GM12878 (cell line): ENCODE data around the gene SEPTIN11. TPM values are rescaled to one million over a fixed set of nuclear protein-coding genes. Genes with fewer than 3 reads are reported as not detected.

Experiments used
- ATAC-seq: fragments of 200-7000 bp; cut with Tn5 transposase; 3 replicates; pipeline ENCODE4 v1.9.1; 2020; ENCODE audit warnings: mild to moderate bottlenecking, moderate library complexity
- BruUV-seq: library from RNA; stranded (reverse); fragments of 400-500 nt; replicated peaks from 2 replicates; lab custom pipeline; 2021; lab: Mats Ljungman, UMichigan
- CTCF ChIA-PET: fragments of 300-600 bp; sonication (Branson Sonifier 250); formaldehyde crosslinking; extraction: SDS; loops from one replicate; lab custom pipeline; 2021; ENCODE audit warnings: inconsistent platforms; lab: Yijun Ruan, JAX
- POLR2A ChIA-PET: fragments of 350-600 bp; formaldehyde crosslinking; extraction: SDS; loops from one replicate; lab custom pipeline; 2021; ENCODE audit warnings: inconsistent platforms; lab: Charles Lee
- RAD21 ChIA-PET: fragments of 300-600 bp; sonication (Branson Sonifier 250); formaldehyde crosslinking; loops from one replicate; lab custom pipeline; 2023; ENCODE audit warnings: antibody characterized with exemption; ENCODE audit not compliant: unreplicated experiment; lab: Charles Lee
- SMC1A ChIA-PET: fragments of 300-600 bp; sonication (Branson Sonifier 250); formaldehyde crosslinking; loops from one replicate; lab custom pipeline; 2023; ENCODE audit not compliant: unreplicated experiment, uncharacterized antibody; lab: Charles Lee
- DNase-seq: peaks from one replicate; pipeline ENCODE4 v3.0.0-alpha.2; 2011; ENCODE audit warnings: low read depth, low spot score
- FAIRE-seq: peaks from 3 replicates; lab custom pipeline; 2011; peaks lifted over from hg19 to GRCh38; lab: Jason Lieb, UNC
- H2AFZ ChIP-seq: 2 replicates; pipeline ENCODE4 v1.6.0; 2011; ENCODE audit warnings: low read depth, low read length, control low read depth; ENCODE audit not compliant: control insufficient read depth
- H3K27ac ChIP-seq: 2 replicates; pipeline ENCODE4 v1.5.1; 2011; ENCODE audit warnings: control low read depth; ENCODE audit not compliant: control insufficient read depth, insufficient read depth
- H3K27me3 ChIP-seq, 2 experiments: replicated peaks in 1 of 2; 2 replicates each; pipeline versions ENCODE4 v1.6.0 to v1.6.1; 2011; ENCODE audit warnings: low read length in 1 of 2; ENCODE audit not compliant: control insufficient read depth in 2 of 2, insufficient read depth in 2 of 2
- H3K36me3 ChIP-seq, 2 experiments: 2 replicates each; pipeline ENCODE4 v1.5.1; 2011; ENCODE audit warnings: low read length in 1 of 2; ENCODE audit not compliant: control insufficient read depth in 2 of 2, insufficient read depth in 2 of 2
- H3K4me1 ChIP-seq: 2 replicates; pipeline ENCODE4 v1.6.1; 2011; ENCODE audit warnings: mild to moderate bottlenecking, low read length, moderate library complexity, mixed read lengths; ENCODE audit not compliant: control insufficient read depth, insufficient read depth
- H3K4me2 ChIP-seq: 2 replicates; pipeline ENCODE4 v1.6.0; 2011; ENCODE audit warnings: control low read depth; ENCODE audit not compliant: control insufficient read depth, insufficient read depth
- H3K4me3 ChIP-seq: fragments of 200-600 bp; sonication (generic); 2 replicates; pipeline ENCODE4 v1.5.1; 2016
- H3K79me2 ChIP-seq: 2 replicates; pipeline ENCODE4 v1.6.0; 2011; ENCODE audit warnings: low read length; ENCODE audit not compliant: control insufficient read depth, insufficient read depth
- H3K9ac ChIP-seq: 2 replicates; pipeline ENCODE4 v1.8.0; 2011; ENCODE audit warnings: low read length, control low read depth, mixed read lengths; ENCODE audit not compliant: control insufficient read depth, insufficient read depth
- H3K9me3 ChIP-seq: replicated peaks from 3 replicates; pipeline ENCODE4 v1.5.1; 2011; ENCODE audit warnings: mild to moderate bottlenecking, low read length; ENCODE audit not compliant: control insufficient read depth, insufficient read depth
- H4K20me1 ChIP-seq: 2 replicates; pipeline ENCODE4 v1.6.0; 2011; ENCODE audit not compliant: control insufficient read depth, insufficient read depth
- CBX5 ChIP-seq: sonication (generic); IDR thresholded peaks from 2 replicates; pipeline ENCODE4 v1.6.1; 2016; ENCODE audit warnings: low read depth, moderate library complexity, mild to moderate bottlenecking, inconsistent platforms
- E2F4 ChIP-seq: IDR thresholded peaks from 2 replicates; pipeline ENCODE4 v1.6.1; 2012; ENCODE audit warnings: low read depth, low read length, improper control_type of control experiment
- GABPA ChIP-seq: IDR thresholded peaks from 2 replicates; pipeline ENCODE4 v1.6.1; 2014; ENCODE audit warnings: antibody characterized with exemption, low read depth, mild to moderate bottlenecking, inconsistent platforms
- GATAD2B ChIP-seq: fragments of 450-650 bp; conservative IDR thresholded peaks from 2 replicates; pipeline ENCODE4 v1.6.1; 2017; ENCODE audit warnings: low read depth, mild to moderate bottlenecking, moderate library complexity
- NR2F1 ChIP-seq: fragments of 450-650 bp; conservative IDR thresholded peaks from 2 replicates; pipeline ENCODE4 v1.6.1; 2017; ENCODE audit warnings: mild to moderate bottlenecking
- PAX8 ChIP-seq: fragments of 450-650 bp; IDR thresholded peaks from 2 replicates; pipeline ENCODE4 v1.6.1; 2017; ENCODE audit warnings: mild to moderate bottlenecking, moderate library complexity
- RCOR1 ChIP-seq: conservative IDR thresholded peaks from 2 replicates; pipeline ENCODE4 v1.6.1; 2012; ENCODE audit warnings: low read depth, low read length, improper control_type of control experiment
- RUNX3 ChIP-seq: IDR thresholded peaks from 2 replicates; pipeline ENCODE4 v1.6.1; 2012; ENCODE audit warnings: low read length, inconsistent platforms
- SIN3A ChIP-seq: IDR thresholded peaks from 2 replicates; pipeline ENCODE4 v1.6.1; 2012; ENCODE audit warnings: low read depth, low read length, improper control_type of control experiment
- SUZ12 ChIP-seq: fragments of 200-600 bp; sonication (generic); IDR thresholded peaks from one replicate; pipeline ENCODE4 v1.6.1; 2018; ENCODE audit warnings: antibody characterized with exemption, mild to moderate bottlenecking; ENCODE audit not compliant: unreplicated experiment
- ZNF24 ChIP-seq: fragments of 450-650 bp; IDR thresholded peaks from 2 replicates; pipeline ENCODE4 v1.6.1; 2017; ENCODE audit warnings: antibody characterized with exemption, mild to moderate bottlenecking
- WGBS: methylation state at CpG from one replicate; pipeline ENCODE4 v1.1.6; 2016; ENCODE audit warnings: low lambda C conversion rate; ENCODE audit not compliant: insufficient replicate concordance, insufficient coverage; ENCODE audit errors: missing lambda C conversion rate; 5-methylcytosine and 5-hydroxymethylcytosine counted together
- in situ Hi-C: fragments of 300-500 bp; cut with MboI; formaldehyde crosslinking; loops from 9 replicates; pipeline ENCODE4 v1.14.3; 2018; ENCODE audit warnings: mixed read lengths
- intact Hi-C: fragments of 100-400 bp; cut with micrococcal nuclease; formaldehyde crosslinking; loops from one replicate; pipeline ENCODE4 v1.14.2; 2022; ENCODE audit not compliant: unreplicated experiment
- polyA plus RNA-seq, 11 experiments: library from polyadenylated mRNA; depleted of rRNA in 4 of 11; unstranded in 6 of 11; stranded (reverse) in 5 of 11; fragments of >200 nt; fragmentation: Nextera tagmentation in 4 of 11; fragmentation: Illumina TruSeq in 1 of 11; extraction: Ambion mirVana in 4 of 11; extraction: Trizol in 1 of 11; gene quantifications; 1 replicate in 1 of 11; 2 replicates in 10 of 11; pipeline versions ENCODE4 v1.2.1 to v1.2.3, GENCODE V29; 2011 to 2016; ENCODE audit warnings: inconsistent platforms in 2 of 11, missing spikeins in 2 of 11, low read depth in 1 of 11
- total RNA-seq, 4 experiments: library from RNA; depleted of rRNA in 3 of 4; stranded (reverse); fragments of >200 nt in 3 of 4; fragmentation: Illumina TruSeq in 1 of 4; extraction: Trizol in 1 of 4; gene quantifications; 2 replicates each; pipeline versions ENCODE4 v1.2.1 to v1.2.3, GENCODE V29; 2013 to 2021
- TF ChIP-seq, protein P1 (sequence below): fragments of 450-650 bp; IDR thresholded peaks from 2 replicates; pipeline ENCODE4 v1.6.1; 2016; ENCODE audit warnings: mild to moderate bottlenecking

The SEPTIN11 gene
- total and polyA plus RNA-seq, 10 of the 15 experiments (the other 5 are each of a cell fraction or from before 2014, with no cell fraction given), result 24.7 to 160 (median 91.3) TPM

- Histone ChIP-seq H3K4me1 (no peaks in the 10 kb centered on the region; the same call in 1 of the 2 replicates), H3K9me3 (no peaks in the 10 kb centered on the region; the same call in 1 of the 3 replicates), H3K4me3 (no peak overlapping the region), H3K36me3 (no peaks in the 10 kb centered on the region; a peak in 1 of 4 replicates), H3K27me3 (no peaks in the 10 kb centered on the region), H3K9ac (no peak overlapping the region), H3K79me2 (peaks cover 57% of the 10 kb centered on the region), H3K4me2 (no peak overlapping the region), H4K20me1 (no peaks in the 10 kb centered on the region), H2AFZ (no peak overlapping the region), H3K27ac (no peak overlapping the region)
- no peak for DNase-seq
- no peak for ATAC-seq
- RAD21 ChIA-PET, result no interaction called here
- SMC1A ChIA-PET, result interaction anchor here (1.0 to 1.4 kb wide), 2 partner anchors 16 to 24 kb away, joined by 3 read pairs; no protein-coding TSS in a partner anchor
- in situ Hi-C loops (no loop called here), intact Hi-C loops (no loop called here)
- POLR2A ChIA-PET, result no interaction called here
- WGBS, result 92% methylated on average over 4 of the region's 4 CpGs
- CTCF ChIA-PET, result interaction anchor here (0.6 to 1.2 kb wide), 2 partner anchors 9 to 11 kb away, joined by 3 to 5 read pairs; no protein-coding TSS in a partner anchor
- no peak for FAIRE-seq
- no TSS peak for BruUV-seq
- no peak for TF ChIP-seq RUNX3
- no peak for TF ChIP-seq CBX5
- TF ChIP-seq PAX8, result no peak
- TF ChIP-seq RCOR1, result no peak
These were observed 19.4 kb downstream of the SEPTIN11 start for GRCh38 chr4:76968937-76969336.

DNA sequence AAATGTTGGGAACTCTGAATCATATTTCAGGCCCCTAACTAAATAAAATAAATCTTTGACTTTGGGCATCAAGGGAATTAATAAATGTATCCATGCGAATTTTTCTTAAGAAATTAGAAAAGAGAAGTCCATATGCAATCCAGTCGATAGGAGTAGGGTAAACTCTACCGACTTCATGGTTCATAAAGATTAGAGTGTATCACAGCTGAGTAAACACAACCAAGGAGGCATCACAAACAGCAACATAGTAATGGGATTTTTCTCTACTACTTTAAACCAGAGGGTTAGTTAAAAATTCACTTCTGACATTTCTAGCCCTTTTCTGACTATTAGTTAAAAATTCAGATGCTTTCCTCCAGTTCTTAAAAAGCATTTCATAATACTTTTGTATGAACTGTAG lies 19.9 kb downstream of the SEPTIN11 start:
- TF ChIP-seq GATAD2B (no peak), E2F4 (no peak), NR2F1 (no peak), RCOR1 (no peak), GABPA (no peak), SIN3A (no peak), SUZ12 (no peak), ZNF24 (no peak)
- TF ChIP-seq, protein P1, sequence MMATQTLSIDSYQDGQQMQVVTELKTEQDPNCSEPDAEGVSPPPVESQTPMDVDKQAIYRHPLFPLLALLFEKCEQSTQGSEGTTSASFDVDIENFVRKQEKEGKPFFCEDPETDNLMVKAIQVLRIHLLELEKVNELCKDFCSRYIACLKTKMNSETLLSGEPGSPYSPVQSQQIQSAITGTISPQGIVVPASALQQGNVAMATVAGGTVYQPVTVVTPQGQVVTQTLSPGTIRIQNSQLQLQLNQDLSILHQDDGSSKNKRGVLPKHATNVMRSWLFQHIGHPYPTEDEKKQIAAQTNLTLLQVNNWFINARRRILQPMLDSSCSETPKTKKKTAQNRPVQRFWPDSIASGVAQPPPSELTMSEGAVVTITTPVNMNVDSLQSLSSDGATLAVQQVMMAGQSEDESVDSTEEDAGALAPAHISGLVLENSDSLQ, result no peak
- BruUV-seq, result no TSS peak
- no peak overlapping the region for H3K4me2 ChIP-seq
- POLR2A ChIA-PET, result no interaction called here
- WGBS, result 86% methylated on average over 3 of the region's 3 CpGs
- ATAC-seq, result no peak
- H3K9ac ChIP-seq, result no peak overlapping the region
- no peak overlapping the region for H3K27ac ChIP-seq
- no peak for FAIRE-seq
- H3K36me3 ChIP-seq, result peaks cover 0 to 4% of the 10 kb centered on the region in 2 experiments; a peak in 1 of 4 replicates
- H3K79me2 ChIP-seq, result peaks cover 60% of the 10 kb centered on the region
- H3K27me3 ChIP-seq, result no peaks in the 10 kb centered on the region
- H3K4me1 ChIP-seq, result no peaks in the 10 kb centered on the region; the same call in 1 of the 2 replicates
- intact Hi-C loops, result no loop called here
- RAD21 ChIA-PET, result no interaction called here
- no peak overlapping the region for H3K4me3 ChIP-seq
- H4K20me1 ChIP-seq, result no peaks in the 10 kb centered on the region
- H2AFZ ChIP-seq, result no peak overlapping the region
- in situ Hi-C loops, result no loop called here
- H3K9me3 ChIP-seq, result no peaks in the 10 kb centered on the region; the same call in 2 of the 3 replicates
- SMC1A ChIA-PET, result interaction anchor here (1.4 to 4.8 kb wide), 2 partner anchors 10 to 24 kb away, joined by 3 to 20 read pairs; no protein-coding TSS in a partner anchor
- CTCF ChIA-PET, result interaction anchor here (1.2 kb wide), 1 partner anchor 8 kb away, joined by 5 read pairs; no protein-coding TSS in a partner anchor
- DNase-seq, result no peak
